Neuron (in vitro differentiated cells): ENCODE measurements around the gene VTN.

Experiments used
- H2AFZ ChIP-seq: one replicate; pipeline ENCODE4 v1.6.1; 2013; ENCODE audit warnings: low read depth, mild to moderate bottlenecking, inconsistent platforms, low read length, moderate library complexity
- H3K27me3 ChIP-seq: one replicate; pipeline ENCODE4 v1.6.1; 2013; ENCODE audit warnings: low read length; ENCODE audit not compliant: insufficient read depth
- H3K36me3 ChIP-seq: one replicate; pipeline ENCODE4 v1.6.1; 2013; ENCODE audit warnings: low read length; ENCODE audit not compliant: insufficient read depth
- H3K4me1 ChIP-seq: one replicate; pipeline ENCODE4 v1.6.1; 2013; ENCODE audit warnings: low read length; ENCODE audit not compliant: insufficient read depth
- H3K4me3 ChIP-seq: 2 replicates; pipeline ENCODE4 v1.5.1; 2013; ENCODE audit warnings: mild to moderate bottlenecking, low read length, moderate library complexity
- H3K9me3 ChIP-seq: one replicate; pipeline ENCODE4 v1.6.1; 2013; ENCODE audit warnings: low read length

The VTN gene

DNA sequence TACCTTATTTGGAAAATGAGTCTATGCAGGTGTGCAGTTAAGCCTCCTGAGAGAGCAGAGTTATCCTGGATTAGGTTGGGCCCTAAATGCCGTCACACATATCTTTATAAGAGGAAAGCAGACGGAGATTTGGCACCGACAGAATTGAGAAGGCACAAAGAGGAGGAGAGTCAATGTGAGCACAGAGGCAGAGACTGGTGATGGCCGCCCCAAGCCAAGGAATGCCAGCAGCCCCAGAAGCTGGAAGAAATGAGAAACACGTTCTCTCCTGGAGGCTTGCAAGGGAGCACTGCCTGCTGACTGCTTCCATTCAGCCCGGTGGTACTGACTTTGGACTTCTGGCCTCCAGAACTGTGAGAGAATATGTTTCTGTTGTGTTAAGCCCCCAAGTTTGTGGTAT, 32.7 kb upstream of the VTN start:
- Histone ChIP-seq H3K9me3 (no peaks in the 10 kb centered on the region), H3K27me3 (no peaks in the 10 kb centered on the region), H3K4me1 (peaks cover 14% of the 10 kb centered on the region), H3K36me3 (peaks cover 4% of the 10 kb centered on the region), H3K4me3 (no peak overlapping the region), H2AFZ (no peak overlapping the region)

DNA sequence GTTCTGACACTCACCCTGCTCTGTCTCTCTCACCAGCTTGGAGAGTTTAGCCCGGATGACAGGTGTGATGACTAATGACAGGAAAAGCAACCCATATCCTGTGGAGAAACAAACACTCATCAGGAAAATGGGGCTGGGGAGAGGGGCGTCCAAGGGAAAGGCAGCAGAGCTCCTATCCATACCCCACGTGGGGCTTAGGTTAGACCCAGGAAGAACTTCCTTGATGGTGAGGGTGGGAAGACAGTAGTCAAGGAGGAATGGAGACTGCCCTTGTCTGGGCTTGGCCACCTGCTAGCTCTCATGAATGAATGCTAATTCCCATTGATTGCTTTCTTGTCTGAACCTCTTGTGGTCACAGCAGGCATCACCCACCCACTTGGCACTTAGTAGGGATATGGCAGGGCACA, 32.1 kb upstream of the VTN start:
- peaks cover 10% of the 10 kb centered on the region for H3K4me1 ChIP-seq
- H2AFZ ChIP-seq: no peak overlapping the region
- no peaks in the 10 kb centered on the region for H3K27me3 ChIP-seq
- peaks cover 8% of the 10 kb centered on the region for H3K36me3 ChIP-seq
- H3K9me3 ChIP-seq: no peaks in the 10 kb centered on the region
- no peak overlapping the region for H3K4me3 ChIP-seq

DNA sequence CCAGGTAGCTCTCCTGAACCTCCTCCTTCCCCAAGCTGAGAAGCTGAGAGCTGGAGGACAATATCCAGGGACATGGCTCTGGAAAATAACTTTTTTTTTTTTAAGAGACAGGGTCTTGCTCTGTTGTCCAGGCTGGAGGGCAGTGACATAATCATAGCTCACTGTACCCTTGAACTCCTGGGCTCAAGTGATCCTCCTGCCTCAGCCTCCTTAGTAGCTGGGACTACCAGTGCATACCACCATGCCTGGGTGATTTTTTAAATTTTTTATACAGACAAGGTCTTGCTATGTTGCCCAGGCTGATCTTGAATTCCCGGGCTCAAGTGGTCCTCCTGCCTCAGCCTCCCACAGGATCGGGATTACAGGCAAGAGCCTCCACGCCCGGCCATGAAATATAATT, 29.7 kb upstream of the VTN start:
- Histone ChIP-seq H3K36me3 (peaks cover 26% of the 10 kb centered on the region), H3K27me3 (no peaks in the 10 kb centered on the region), H3K9me3 (no peaks in the 10 kb centered on the region), H3K4me3 (no peak overlapping the region), H3K4me1 (no peaks in the 10 kb centered on the region), H2AFZ (no peak overlapping the region)

DNA sequence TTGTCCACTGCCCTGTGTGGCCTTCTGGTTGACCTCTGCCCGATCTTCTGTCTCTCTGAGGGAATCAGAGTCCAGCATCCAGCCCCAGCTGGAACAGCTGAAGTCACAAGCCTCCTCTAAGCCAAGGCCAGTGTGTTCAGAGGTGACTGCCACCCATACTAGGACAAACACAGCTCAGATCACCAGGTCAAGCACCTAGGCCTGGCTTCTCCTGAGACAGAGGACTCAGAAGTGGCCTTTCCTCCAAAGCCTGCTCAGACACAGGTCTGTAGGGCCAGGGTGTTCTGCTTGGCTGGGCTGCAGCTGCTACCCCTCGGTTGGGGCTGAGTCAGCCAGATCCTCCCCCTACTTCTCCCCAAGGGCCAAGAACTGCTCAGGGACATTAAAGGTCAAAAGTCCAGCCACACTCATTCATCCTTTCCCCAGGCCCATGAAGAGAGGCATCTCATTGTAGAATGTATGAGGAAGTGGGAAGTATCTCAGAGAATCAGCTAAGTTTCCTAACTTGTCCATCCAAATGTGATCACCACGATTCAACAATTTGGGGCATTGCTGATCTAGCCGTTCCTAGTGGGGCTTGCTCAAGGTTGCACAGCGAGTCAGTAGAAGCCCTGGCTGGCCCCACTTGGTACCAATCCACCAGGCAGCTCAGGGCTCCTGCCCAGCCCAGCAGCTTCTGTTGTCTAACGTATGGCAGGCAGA, 28.3 kb upstream of the VTN start:
- Histone ChIP-seq H3K27me3 (no peaks in the 10 kb centered on the region), H3K9me3 (no peaks in the 10 kb centered on the region), H3K4me3 (no peak overlapping the region), H2AFZ (no peak overlapping the region), H3K36me3 (peaks cover 40% of the 10 kb centered on the region), H3K4me1 (no peaks in the 10 kb centered on the region)

DNA sequence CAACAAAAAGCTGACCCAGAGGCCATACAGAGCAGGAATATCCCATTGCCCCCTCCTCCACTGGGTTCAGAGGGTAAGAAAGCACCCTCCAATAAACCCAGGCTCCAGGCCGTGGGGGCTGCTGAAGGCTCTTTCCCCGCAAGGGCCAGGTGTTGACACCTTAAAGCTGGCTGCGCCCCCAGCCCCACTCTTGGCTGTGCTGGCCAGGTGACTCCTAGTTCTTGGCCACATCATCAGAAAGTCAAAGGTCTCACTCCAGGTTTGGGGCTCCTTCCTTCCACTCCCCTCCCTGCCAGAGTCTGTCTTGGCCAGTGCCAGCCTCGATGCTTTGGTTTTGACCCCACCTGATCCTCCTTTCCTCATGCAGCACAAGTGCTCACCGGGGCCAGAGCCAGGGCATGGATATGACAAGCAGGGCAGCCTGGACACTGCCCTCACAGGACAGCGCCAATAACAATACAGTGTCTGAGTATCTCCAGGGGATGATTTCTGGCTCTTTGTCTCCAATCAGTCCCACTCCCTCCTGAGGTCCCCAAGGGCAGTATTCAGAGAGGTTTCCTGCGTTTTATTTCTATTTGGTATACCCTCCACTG, 27.7 kb upstream of the VTN start:
- no peaks in the 10 kb centered on the region for H3K27me3 ChIP-seq
- H3K36me3 ChIP-seq: peaks cover 40% of the 10 kb centered on the region
- H3K9me3 ChIP-seq: no peaks in the 10 kb centered on the region
- H3K4me3 ChIP-seq: no peak overlapping the region
- H2AFZ ChIP-seq: no peak overlapping the region
- no peaks in the 10 kb centered on the region for H3K4me1 ChIP-seq

DNA sequence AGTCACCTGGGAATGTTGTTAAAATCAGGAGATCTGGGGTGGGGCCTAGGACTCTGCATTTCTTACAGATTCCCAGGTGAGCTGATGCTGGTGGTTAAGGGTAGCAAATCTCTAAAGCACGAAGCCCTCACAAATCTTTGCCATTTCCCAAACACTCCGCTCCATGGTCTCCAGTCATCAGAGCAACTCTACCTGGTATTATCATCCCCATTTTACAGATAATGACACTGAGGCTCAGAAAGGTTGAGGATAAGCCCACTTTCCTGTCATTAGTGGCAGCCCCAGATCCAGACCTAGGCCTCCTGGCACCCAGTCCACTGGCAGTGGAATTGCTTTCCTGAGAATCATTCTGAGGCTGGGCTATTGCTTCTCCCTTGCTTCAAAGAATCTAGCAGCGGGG, 27.2 kb upstream of the VTN start:
- no peaks in the 10 kb centered on the region for H3K27me3 ChIP-seq
- peaks cover 45% of the 10 kb centered on the region for H3K36me3 ChIP-seq
- H3K4me1 ChIP-seq: no peaks in the 10 kb centered on the region

DNA sequence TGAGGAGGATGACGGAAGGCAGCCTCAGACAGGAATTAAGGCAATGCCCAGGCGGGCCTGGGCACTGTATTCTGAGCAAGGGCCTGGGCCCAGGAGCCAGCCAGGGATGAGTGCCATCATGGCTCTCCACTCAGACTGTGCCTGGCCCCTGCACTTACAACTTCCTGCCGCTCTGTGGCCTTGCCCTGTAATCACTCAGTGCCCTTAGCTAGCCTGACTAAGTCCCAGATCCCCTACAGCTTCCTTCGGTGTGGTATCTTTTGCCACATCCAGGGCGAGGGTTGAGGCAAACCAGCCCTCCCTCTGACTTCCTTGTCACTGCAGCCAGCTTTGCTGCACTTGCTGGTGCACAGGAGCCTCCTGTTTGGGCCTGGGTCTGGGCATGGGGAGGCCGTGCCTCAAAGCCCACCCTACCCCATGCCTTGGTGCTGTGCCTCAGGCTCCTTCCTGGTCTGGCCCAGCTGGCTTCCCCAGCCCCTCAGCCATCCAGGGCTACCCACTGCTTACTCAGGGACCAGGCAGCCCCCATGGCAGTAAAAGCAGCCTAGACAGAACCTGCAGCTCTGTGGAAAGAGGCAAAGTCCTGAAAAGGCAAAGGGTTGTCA, 26.6 kb upstream of the VTN start:
- Histone ChIP-seq H3K4me3 (no peak overlapping the region), H2AFZ (no peak overlapping the region), H3K27me3 (no peaks in the 10 kb centered on the region), H3K4me1 (no peaks in the 10 kb centered on the region), H3K9me3 (no peaks in the 10 kb centered on the region), H3K36me3 (peaks cover 46% of the 10 kb centered on the region)

More for the DNA sequence above, 27.2 kb upstream of the VTN start:
- no peaks in the 10 kb centered on the region for H3K9me3 ChIP-seq
- no peak overlapping the region for H2AFZ ChIP-seq
- no peak overlapping the region for H3K4me3 ChIP-seq

DNA sequence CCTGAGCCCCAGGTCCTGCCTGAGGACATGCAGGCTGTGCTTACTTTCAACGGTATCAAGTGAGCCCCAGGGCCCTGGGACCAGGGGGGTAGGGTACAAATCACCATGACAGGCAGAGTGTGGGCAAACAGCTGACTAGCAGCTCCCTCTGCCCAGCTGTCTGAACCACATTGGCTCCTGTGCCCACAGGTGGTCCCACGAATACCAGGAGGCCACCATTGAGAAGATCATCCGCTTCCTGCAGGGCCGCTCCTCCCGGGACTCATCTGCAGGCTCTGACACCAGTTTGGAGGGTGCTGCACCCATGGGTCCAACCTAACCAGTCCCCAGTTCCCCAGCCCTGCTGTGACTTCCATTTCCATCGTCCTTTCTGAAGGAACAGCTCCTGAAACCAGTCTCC, 25.9 kb upstream of the VTN start:
- no peaks in the 10 kb centered on the region for H3K4me1 ChIP-seq
- no peak overlapping the region for H2AFZ ChIP-seq
- peaks cover 54% of the 10 kb centered on the region for H3K36me3 ChIP-seq
- H3K27me3 ChIP-seq: no peaks in the 10 kb centered on the region
- no peak overlapping the region for H3K4me3 ChIP-seq
- H3K9me3 ChIP-seq: no peaks in the 10 kb centered on the region

DNA sequence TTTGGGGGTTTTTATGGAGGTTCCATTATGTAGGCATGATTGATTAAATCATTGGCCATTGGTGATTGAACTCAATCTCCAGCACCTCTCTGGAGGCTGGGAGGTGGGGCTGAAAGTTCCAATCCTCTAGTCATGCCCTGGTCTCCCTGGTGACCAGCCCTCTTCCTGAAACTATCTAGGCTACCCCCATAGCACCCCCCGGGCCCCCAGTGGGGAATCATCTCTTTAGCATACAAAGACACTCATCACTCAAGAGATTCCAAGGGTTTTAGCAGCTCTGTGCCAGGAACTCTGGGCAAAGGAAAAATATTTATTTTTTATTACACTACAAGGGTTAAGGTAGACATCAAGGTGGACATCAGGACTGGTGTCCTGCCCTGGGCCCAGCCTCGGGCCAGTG, 25.3 kb upstream of the VTN start:
- Histone ChIP-seq H3K4me3 (no peak overlapping the region), H3K36me3 (peaks cover 59% of the 10 kb centered on the region), H3K9me3 (no peaks in the 10 kb centered on the region), H3K4me1 (no peaks in the 10 kb centered on the region), H3K27me3 (no peaks in the 10 kb centered on the region), H2AFZ (no peak overlapping the region)

DNA sequence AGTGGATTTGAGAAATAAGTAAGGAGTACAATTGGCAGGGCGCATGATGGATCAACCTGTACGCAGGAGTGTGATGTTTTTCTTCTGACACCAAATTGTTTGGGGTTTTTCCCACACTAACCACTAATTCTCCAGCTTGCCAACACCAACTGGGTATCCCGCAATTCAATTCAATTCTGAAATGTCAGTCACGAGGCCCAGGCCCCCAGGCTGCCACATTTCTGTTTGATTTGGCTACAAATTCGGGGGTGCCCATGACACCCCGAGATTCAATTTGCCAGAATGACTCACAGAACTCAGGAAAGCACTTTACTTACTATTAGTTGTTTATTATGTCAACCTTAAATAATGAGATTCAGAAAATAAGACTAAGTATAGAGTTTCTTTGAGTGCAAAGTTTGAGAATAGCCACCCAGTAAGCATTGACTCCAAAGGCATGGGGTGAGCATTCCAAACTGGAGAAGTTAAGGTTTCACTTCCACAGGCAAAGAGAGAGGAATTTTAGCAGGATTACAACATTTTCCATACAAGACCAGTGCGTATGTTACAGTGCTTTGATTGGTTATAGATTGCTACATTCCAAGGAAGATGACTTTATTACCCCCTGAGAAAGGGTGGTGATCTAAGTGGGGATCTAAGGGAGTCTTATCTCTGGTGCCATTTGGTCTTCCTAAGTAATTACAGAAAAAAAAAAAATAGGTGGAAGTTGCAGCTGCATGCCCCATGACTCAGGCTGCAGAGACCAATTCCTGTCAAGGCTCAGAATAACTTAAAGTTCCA, 24.4 kb upstream of the VTN start:
- H2AFZ ChIP-seq: no peak overlapping the region
- no peak overlapping the region for H3K4me3 ChIP-seq
- no peaks in the 10 kb centered on the region for H3K27me3 ChIP-seq
- H3K9me3 ChIP-seq: no peaks in the 10 kb centered on the region
- H3K4me1 ChIP-seq: no peaks in the 10 kb centered on the region
- peaks cover 65% of the 10 kb centered on the region for H3K36me3 ChIP-seq

DNA sequence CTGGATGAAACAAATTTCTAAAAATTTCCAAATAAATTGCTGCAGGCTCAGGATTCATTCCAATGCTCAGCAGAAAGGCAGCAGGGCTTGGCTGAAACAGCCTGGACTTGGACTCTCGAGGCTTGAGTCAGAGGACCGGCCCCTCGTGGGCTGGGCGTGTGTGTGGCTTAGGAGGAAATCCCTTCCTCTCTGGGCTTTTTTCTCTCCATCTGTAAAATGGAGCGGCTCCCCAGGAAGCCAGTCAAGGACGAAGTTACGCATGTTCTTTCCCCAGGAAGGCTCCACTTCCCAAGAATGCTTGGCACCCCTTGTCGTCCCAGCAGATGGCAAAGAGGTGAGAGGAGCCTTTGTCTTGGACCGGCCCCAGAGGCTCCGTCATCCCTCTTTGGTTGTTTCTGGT, 22.4 kb upstream of the VTN start:
- Histone ChIP-seq H3K9me3 (no peaks in the 10 kb centered on the region), H3K36me3 (peaks cover 76% of the 10 kb centered on the region), H3K4me3 (no peak overlapping the region), H2AFZ (no peak overlapping the region), H3K27me3 (no peaks in the 10 kb centered on the region), H3K4me1 (no peaks in the 10 kb centered on the region)

DNA sequence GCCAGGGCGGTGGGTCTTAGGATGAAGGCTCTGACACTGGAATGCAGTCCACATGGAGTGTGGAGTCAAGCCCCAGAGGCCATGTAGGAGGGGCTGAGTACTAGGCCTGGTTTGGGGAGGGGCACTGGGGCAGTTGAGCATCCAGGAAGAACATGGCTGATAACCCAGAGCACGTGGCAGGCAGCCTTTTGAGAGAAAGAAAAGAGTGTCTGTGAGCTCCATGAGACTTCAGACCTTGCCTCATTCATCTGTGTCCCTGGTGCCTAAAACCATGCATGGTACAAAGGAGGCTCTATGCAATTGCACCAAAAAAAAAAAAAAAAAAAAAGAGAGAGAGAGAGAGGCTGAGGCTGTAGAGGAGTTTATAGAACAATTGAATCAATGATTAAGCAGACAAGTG, 21.3 kb upstream of the VTN start:
- Histone ChIP-seq H3K9me3 (no peaks in the 10 kb centered on the region), H3K27me3 (no peaks in the 10 kb centered on the region), H3K4me1 (no peaks in the 10 kb centered on the region), H2AFZ (no peak overlapping the region), H3K4me3 (no peak overlapping the region), H3K36me3 (peaks cover 74% of the 10 kb centered on the region)

DNA sequence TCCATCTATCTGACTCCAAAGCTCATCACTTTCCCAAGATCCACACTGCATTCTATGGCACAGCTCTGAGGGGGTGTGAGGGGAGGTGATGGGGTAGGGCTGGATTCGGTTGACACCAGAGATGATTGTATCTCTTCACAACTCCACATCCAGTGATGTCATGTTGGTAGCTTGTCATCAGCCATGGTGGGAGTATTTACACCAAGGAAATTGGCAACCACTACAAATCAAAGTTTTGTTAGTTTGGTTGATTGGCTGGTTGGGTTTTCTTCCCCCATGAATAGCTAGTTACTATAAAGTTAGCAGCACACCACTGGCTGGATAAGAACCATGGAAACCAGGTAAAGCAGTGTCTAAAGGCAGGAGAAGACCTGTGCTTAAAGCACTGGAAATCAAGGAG, 20.9 kb upstream of the VTN start:
- Histone ChIP-seq H2AFZ (no peak overlapping the region), H3K4me1 (no peaks in the 10 kb centered on the region), H3K36me3 (peaks cover 71% of the 10 kb centered on the region)

More for the DNA sequence above, 20.9 kb upstream of the VTN start:
- no peaks in the 10 kb centered on the region for H3K27me3 ChIP-seq
- no peaks in the 10 kb centered on the region for H3K9me3 ChIP-seq
- no peak overlapping the region for H3K4me3 ChIP-seq
